ENCODE data around the gene LATS2. TPM values are rescaled to one million over a fixed set of nuclear protein-coding genes. Genes with fewer than 3 reads are reported as not detected.

The LATS2 gene
- polyA plus RNA-seq, 4 donors: 23.6 to 28.3 (median 25.9) TPM

- peak in 1 of 4 donors; percentile 34 for DNase-seq (ENCODE audit: low read depth in 4 of 4, low spot score in 2 of 4)
These were observed 12.3 kb downstream of the LATS2 start for GRCh38 chr13:21048901-21049698.

DNA sequence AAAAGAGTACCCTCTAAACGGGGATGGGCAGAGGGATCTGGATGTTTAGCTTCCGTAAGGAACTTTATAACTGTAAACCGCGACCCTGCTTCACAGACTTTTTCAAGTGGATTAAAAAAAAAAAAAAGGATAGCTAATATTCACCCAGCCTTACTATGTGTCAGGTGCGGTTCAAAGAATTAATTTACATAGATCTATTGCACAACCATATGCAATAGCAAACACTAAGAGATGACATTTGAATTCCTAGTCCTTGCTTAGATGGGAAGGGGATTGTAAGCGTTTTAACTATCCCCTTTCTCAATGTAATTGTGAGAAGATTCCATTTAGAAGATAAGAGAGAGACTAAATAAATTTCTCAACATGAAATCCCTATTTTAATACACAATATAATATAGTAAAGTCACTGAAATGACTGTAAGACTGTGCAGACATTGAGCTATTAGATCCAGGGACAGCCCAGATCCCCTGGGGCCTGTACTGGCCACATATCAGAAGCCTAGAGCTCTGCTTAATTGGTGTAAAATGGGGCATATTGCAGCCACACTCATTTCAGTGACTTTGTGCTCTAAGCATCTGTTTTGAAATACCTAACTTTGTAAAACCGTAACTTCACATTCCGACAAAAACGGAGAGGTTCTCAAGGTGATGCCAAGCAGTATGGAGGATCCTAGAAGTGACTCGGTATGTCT, 13.6 kb downstream of the LATS2 start:
- no peak for DNase-seq (ENCODE audit: low read depth in 4 of 4, low spot score in 2 of 4)

GRCh38 chr13:21047087-21047486, 14.3 kb downstream of the LATS2 start:
- DNase-seq (ENCODE audit: low read depth in 4 of 4, low spot score in 2 of 4): no peak

DNA sequence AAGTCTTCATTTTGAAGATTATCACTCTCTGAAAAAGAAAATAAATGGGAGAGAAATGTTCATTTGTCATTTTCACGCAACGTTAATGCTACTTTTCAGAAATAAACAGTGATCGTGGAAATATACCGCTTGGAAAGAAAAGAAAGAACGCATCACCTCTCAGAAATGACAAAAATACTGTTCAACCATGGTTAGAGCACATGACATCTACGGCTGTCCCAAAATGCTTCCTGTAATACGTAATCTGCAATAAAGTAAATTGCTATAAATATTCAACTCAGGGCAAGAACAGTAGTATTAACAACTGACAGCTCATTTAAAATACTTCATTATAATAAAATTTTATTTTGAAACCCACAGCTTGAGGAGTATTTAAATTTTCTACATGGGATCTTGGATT, 15.2 kb downstream of the LATS2 start:
- DNase-seq (ENCODE audit: low read depth in 4 of 4, low spot score in 2 of 4): no peak

DNA sequence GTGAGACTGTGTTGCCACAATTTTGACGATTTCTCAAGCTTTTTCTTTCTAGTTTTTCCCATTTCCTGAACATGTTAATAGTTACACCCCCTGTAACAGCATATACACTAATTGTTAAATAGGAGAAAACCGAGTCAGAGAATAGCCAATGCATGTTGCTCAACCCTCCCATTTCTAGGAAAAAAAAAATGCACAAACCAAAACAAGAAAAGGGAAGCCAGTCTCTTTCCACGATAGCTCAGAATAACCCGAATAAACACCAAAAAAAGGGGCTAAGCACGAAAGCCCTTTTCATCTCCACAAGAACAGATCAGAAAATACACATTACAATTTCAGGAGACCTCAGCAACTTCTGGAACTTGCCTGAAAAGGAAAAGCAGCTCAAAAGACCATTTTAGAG, 16.3 kb downstream of the LATS2 start:
- no peak for DNase-seq (ENCODE audit: low read depth in 4 of 4, low spot score in 2 of 4)

DNA sequence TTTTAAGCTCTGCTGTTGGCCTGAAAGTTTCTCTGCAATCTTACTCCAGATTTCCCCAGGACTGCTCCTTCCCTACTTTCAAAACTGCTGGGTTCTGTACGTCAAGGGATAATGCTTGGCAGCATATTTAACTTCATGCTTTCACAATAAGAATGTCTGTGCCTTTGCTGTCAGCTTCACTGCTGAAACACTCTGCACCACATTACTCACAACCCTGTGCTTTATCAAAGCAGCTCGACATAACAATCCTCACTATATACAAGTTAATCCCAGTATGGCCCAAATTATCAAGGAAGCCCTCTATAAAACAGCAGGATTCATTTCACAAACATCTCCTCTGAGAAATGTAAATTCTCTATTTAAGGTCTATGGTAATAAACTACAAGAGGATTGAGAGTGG, 17.5 kb downstream of the LATS2 start:
- no peak for DNase-seq (ENCODE audit: low read depth in 4 of 4, low spot score in 2 of 4)

GRCh38 chr13:21040120-21040826, 21.1 kb downstream of the LATS2 start:
- no peak for DNase-seq (ENCODE audit: low read depth in 4 of 4, low spot score in 2 of 4)

GRCh38 chr13:21039097-21039800, 22.1 kb downstream of the LATS2 start:
- DNase-seq (ENCODE audit: low read depth in 4 of 4, low spot score in 2 of 4): no peak

DNA sequence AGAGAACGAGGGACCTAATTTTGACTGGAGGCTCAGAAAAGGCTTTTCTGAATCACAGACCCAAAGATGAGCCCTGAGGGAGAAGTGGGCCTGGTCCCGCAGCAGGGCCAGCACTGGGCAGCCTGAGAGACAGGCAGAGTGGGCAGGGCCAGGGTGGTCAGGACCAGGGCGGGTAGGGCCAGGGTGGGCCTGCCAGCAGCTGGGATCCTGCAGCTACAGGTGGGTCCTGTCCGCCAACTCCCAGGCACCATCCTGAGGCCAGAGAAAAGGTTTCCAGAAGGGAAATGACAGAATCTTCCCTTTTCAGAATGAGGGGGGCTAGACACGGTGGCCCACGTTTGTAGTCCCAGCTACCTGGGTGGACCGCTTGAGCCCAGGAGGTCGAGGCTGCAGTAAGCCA, 23.7 kb downstream of the LATS2 start:
- no peak for DNase-seq (ENCODE audit: low read depth in 4 of 4, low spot score in 2 of 4)

GRCh38 chr13:21035498-21035897, 25.9 kb downstream of the LATS2 start:
- no peak for DNase-seq (ENCODE audit: low read depth in 4 of 4, low spot score in 2 of 4)

DNA sequence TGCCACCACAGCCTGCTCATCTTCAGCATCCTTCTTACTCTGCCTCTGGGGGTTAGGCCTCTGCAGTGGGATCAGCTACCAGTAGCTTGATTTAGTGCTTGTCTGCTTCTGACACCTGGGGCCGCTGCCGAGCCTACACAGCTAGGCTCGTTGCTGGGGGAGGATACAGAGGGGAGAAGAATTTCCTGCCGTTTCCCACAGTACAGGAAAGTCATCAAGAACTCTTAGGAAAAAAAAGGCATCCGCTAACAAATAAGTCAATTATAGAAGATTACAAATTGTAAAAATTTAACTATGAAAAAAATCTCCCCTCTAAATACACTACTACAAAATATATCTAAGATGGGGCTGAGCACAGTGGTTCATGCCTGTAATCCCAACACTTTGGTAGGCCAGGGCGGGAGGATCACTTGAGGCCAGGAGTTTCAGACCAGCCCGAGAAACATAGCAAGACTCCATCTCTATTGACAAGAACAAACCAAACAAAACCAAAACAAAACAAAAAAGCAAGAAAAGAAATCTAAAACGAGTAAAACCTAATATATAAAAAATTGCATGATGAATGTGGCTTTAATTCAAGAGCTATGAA, 26.7 kb downstream of the LATS2 start:
- DNase-seq (ENCODE audit: low read depth in 4 of 4, low spot score in 2 of 4): no peak

GRCh38 chr13:21033856-21034602, 27.4 kb downstream of the LATS2 start:
- no peak for DNase-seq (ENCODE audit: low read depth in 4 of 4, low spot score in 2 of 4)

DNA sequence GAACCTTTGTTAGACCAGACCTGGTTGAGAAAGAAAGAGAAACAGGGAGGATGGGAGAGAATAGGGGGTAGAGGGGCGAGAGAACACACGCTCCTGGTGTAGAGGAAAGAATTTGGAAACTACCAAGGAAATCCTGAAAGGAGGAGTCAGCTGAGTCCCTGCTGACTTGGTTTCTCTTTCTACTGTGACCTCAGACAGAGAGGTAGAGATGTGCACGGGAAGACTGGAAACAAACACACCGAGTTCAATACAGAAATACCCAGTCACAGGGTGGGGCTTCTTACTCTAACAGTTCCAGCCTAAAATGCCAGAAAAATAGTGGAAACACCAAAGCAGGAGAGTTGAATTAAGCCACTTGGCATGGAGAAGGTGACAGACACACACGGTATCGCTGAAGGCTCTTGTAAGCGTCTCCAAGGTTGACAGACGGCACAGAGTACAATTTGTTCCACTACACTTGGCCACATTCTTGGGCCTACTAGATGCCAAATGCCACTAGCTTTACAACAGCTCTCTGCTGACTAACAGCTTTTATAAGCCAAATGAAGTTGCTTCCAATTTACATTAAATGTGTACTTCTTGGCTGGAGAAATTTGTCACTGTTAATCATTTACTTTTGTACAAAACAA, 28.1 kb downstream of the LATS2 start:
- no peak for DNase-seq (ENCODE audit: low read depth in 4 of 4, low spot score in 2 of 4)

GRCh38 chr13:21032656-21033055, 28.7 kb downstream of the LATS2 start:
- no peak for DNase-seq (ENCODE audit: low read depth in 4 of 4, low spot score in 2 of 4)

DNA sequence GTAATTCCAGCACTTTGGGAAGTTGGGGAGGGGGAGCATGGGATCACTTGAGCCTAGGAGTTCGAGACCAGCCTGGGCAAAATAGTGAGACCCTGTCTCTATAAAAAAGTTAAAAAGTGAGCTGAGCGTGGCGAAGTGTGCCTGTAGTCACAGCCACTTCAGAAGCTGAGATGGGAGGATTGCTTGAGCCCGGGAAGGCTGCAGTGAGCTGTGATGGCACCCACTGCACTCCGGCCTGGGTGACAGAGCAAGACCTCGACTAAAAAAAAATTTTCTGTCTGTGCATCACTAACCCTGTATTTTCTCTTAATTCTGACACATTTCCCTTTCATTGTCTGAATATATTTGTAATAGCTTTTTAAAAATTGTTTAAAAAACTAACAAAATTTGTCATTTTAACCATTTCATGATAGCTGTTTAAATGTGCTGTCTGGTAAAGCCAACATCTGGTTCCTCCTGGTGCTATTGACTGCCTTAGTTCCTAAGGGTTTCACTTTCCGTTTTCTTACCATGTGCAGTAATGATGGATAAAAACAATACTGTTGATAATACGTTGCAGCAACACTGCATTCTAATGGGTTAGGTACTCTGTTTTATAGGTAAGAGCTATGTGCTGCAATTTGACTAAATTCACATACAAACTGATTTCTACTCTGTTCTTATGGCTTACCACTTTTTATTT, 29.7 kb downstream of the LATS2 start:
- DNase-seq (ENCODE audit: low read depth in 4 of 4, low spot score in 2 of 4): no peak

GRCh38 chr13:21025539-21025938, 35.8 kb downstream of the LATS2 start:
- DNase-seq (ENCODE audit: low read depth in 4 of 4, low spot score in 2 of 4): no peak

DNA sequence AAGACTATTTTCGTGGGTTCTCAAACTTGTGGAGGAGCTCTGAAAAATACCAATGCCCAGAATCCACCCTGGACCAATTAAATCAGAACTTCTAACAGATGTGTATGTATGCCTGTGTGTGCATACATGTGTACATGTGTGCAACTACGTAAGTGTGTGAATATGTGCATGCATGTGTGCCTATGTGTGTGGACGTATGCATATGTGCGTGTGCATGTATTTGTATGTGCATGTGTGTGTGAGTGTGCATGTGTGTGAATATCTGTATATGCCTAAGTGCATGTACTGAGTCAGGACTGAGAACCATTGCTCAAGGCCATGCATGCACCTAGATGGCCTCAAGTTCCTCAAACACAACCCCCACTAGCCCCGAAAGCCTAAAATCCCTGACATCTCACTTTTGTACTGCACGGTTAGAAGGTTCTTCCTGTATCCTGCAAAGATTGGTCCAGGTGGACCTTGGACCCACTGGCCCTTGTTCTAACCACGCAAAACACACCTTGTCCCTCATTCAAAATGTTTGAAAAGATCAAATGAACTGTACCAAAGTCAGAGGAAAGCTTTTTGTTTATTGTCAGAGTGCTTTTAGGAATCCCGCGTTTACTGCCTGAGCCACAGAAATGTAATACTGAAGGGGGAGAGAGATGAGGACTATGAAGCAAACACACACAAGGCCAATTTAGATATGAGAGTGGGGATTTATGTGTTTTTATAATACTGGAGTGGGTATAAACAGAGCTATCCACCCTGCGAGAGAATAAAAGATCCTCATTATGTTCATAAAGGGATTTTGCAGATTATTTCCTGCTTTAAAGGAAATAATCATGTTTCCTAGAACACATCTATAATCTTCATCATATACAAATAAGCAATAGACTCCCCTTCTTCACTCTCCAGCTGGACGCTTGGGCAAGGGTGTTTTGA, 39.1 kb downstream of the LATS2 start:
- DNase-seq (ENCODE audit: low read depth in 4 of 4, low spot score in 2 of 4): no peak

DNA sequence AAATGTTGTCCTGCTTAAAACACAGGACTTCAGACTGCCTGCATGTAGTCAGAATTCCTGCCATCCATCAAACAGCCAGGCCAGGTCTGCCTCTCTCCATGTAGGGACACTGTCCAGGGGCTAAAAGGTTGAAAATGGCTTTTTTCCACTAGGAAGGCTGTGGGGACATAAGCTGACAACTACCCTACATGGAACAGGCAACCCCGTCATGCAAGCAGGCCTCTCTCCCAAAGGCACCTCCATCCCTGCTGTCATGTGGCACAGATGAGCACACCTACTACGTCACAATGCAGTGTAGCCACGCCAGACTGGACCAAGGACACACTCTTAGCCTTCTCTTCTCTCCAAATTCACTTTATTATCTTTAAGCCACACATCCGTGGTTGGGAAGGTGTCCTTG, 40.8 kb downstream of the LATS2 start:
- DNase-seq (ENCODE audit: low read depth in 4 of 4, low spot score in 2 of 4): no peak
